KMS-11 (cell line): ENCODE results near the gene EXOC6B.

Experiments
- H2AFZ ChIP-seq: fragments of 200-600 bp; sonication (generic); 2 replicates; pipeline ENCODE4 v1.6.1; 2016; ENCODE audit warnings: antibody characterized with exemption, mixed run types, low read depth
- H3K27ac ChIP-seq: fragments of 200-600 bp; sonication (generic); 2 replicates; pipeline ENCODE4 v1.6.1; 2016; ENCODE audit warnings: mild to moderate bottlenecking, mixed run types
- H3K27me3 ChIP-seq: fragments of 200-600 bp; sonication (generic); 2 replicates; pipeline ENCODE4 v1.6.1; 2017; ENCODE audit warnings: mild to moderate bottlenecking, low read depth, mixed run types, moderate library complexity; ENCODE audit not compliant: insufficient read depth
- H3K36me3 ChIP-seq: fragments of 200-600 bp; sonication (generic); 2 replicates; pipeline ENCODE4 v1.6.1; 2017; ENCODE audit warnings: mild to moderate bottlenecking, mixed run types; ENCODE audit not compliant: insufficient read depth
- H3K4me1 ChIP-seq: fragments of 200-600 bp; sonication (generic); 2 replicates; pipeline ENCODE4 v1.6.1; 2016; ENCODE audit warnings: mild to moderate bottlenecking, low read depth, mixed run types; ENCODE audit not compliant: poor library complexity, severe bottlenecking
- H3K4me2 ChIP-seq: fragments of 200-600 bp; sonication (generic); 2 replicates; pipeline ENCODE4 v1.7.0; 2016; ENCODE audit warnings: mild to moderate bottlenecking, mixed run types
- H3K4me3 ChIP-seq: fragments of 200-600 bp; sonication (generic); IDR thresholded peaks from 2 replicates; pipeline ENCODE4 v1.6.1; 2017; ENCODE audit warnings: low read depth, low read length, mixed read lengths; ENCODE audit not compliant: insufficient read depth
- H3K79me2 ChIP-seq: fragments of 200-600 bp; sonication (generic); 2 replicates; pipeline ENCODE4 v1.6.1; 2016; ENCODE audit warnings: low read depth, mixed run types; ENCODE audit not compliant: insufficient read depth
- H3K9ac ChIP-seq: fragments of 200-600 bp; sonication (generic); 2 replicates; pipeline ENCODE4 v1.6.1; 2016; ENCODE audit warnings: mild to moderate bottlenecking, mixed run types
- H4K20me1 ChIP-seq: fragments of 200-600 bp; sonication (generic); 2 replicates; pipeline ENCODE4 v1.6.1; 2016; ENCODE audit warnings: mild to moderate bottlenecking, mixed run types; ENCODE audit not compliant: insufficient read depth
- TF ChIP-seq, protein P1 (sequence below): fragments of 200-600 bp; sonication (generic); conservative IDR thresholded peaks from 2 replicates; pipeline ENCODE4 v1.6.1; 2017; ENCODE audit warnings: low read depth, mild to moderate bottlenecking, antibody characterized with exemption, low read length, moderate library complexity, mixed read lengths

EXOC6B gene

DNA sequence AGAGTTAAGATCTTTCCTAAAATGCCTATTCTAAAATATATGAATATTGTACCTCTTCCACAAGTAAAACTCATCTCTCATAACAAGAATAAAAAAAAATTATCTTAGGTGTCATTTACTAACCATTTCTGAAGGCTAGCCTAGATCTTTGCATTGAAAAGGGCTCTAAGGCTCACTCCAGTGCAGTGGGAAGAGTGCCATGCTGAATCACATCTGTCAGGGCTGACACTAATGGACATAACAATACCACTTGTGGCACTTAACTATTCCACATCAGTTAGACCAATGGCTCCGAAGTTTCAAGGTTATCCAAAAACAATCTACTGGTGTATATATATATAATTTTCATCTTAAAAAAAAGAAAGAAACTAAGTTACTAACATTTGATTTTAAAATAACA is 130.2 kb downstream of the EXOC6B start:
- Histone ChIP-seq H3K4me3 (no peak overlapping the region), H3K4me1 (no peaks in the 10 kb centered on the region), H2AFZ (no peak overlapping the region), H4K20me1 (no peaks in the 10 kb centered on the region), H3K27me3 (no peaks in the 10 kb centered on the region), H3K9ac (no peak overlapping the region), H3K36me3 (no peaks in the 10 kb centered on the region), H3K4me2 (no peak overlapping the region), H3K27ac (no peak overlapping the region), H3K79me2 (no peaks in the 10 kb centered on the region)
- TF ChIP-seq, protein P1, sequence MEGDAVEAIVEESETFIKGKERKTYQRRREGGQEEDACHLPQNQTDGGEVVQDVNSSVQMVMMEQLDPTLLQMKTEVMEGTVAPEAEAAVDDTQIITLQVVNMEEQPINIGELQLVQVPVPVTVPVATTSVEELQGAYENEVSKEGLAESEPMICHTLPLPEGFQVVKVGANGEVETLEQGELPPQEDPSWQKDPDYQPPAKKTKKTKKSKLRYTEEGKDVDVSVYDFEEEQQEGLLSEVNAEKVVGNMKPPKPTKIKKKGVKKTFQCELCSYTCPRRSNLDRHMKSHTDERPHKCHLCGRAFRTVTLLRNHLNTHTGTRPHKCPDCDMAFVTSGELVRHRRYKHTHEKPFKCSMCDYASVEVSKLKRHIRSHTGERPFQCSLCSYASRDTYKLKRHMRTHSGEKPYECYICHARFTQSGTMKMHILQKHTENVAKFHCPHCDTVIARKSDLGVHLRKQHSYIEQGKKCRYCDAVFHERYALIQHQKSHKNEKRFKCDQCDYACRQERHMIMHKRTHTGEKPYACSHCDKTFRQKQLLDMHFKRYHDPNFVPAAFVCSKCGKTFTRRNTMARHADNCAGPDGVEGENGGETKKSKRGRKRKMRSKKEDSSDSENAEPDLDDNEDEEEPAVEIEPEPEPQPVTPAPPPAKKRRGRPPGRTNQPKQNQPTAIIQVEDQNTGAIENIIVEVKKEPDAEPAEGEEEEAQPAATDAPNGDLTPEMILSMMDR = no peak

DNA sequence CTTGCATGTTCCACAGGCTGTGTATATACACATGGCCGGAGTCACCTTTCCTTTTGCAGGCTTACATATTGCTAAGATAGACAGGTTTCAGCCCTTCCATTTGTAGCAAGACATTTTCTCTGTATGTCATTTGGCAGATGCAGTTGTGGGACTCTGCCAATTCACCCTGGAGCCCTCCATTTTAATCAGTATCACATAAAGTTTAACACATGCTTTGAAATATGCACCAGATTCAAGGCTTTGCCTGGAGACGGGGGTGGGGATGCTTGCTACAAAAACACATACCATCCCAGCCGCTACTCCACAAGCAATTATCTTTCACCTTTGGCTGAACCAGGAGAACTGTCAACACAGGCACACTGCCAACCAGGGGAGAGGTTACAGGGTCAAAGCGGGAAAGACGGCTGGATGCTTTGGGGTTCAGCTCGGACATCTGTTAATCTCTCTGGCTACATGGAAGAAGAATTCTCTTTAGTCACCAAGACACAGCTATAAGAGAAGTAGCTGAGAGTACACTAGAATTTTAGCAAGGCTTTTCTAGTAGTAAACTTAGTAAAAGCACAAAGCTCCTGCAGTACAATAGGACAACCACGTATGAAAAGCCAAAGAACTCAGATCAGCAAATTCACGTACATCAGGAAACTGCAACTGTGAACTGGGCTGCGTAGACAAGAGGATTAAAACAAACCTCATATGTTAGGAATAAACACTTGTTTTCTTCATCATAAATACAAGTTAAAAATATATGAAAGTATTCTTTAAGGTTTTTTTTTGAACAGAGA is 130.9 kb downstream of the EXOC6B start:
- Histone ChIP-seq H3K9ac (no peak overlapping the region), H3K27ac (no peak overlapping the region), H3K4me1 (no peaks in the 10 kb centered on the region), H3K4me2 (no peak overlapping the region), H2AFZ (no peak overlapping the region), H3K36me3 (no peaks in the 10 kb centered on the region), H3K27me3 (no peaks in the 10 kb centered on the region), H3K79me2 (no peaks in the 10 kb centered on the region), H4K20me1 (no peaks in the 10 kb centered on the region), H3K4me3 (no peak overlapping the region)
- TF ChIP-seq, protein P1 = no peak

DNA sequence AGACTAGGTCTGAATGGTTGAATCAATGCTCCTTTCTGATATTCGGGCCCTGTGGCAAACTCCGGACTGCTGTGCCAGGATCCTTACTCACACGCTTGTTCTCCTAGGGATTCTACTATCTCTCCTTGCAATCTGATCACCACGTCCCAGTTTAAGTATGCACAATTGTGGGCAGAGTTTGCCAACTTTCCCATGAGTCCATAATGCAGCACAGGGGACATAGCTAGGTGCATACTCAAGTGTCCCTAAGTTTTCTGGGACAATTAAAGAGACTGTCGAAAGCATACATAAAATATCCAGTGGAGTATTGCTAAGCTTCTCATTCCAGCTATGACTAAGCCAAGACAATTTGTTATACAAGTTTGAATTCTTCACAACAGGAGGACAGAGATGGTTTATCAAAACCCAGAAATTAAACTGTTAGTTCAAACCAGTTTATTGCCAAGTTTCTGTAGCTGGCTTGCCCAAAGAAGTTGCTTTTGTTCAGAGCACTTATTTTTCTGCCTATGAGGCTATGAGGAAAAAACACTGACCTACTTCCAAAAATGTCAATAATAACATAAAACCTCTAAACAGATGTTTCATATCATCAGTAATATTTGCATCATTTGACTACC is 136.1 kb downstream of the EXOC6B start:
- Histone ChIP-seq H3K4me2 (no peak overlapping the region), H3K27me3 (no peaks in the 10 kb centered on the region), H3K4me3 (no peak overlapping the region), H4K20me1 (no peaks in the 10 kb centered on the region), H3K4me1 (no peaks in the 10 kb centered on the region), H3K27ac (no peak overlapping the region), H3K36me3 (no peaks in the 10 kb centered on the region), H3K9ac (no peak overlapping the region), H3K79me2 (no peaks in the 10 kb centered on the region), H2AFZ (no peak overlapping the region)
- TF ChIP-seq, protein P1 = no peak

DNA sequence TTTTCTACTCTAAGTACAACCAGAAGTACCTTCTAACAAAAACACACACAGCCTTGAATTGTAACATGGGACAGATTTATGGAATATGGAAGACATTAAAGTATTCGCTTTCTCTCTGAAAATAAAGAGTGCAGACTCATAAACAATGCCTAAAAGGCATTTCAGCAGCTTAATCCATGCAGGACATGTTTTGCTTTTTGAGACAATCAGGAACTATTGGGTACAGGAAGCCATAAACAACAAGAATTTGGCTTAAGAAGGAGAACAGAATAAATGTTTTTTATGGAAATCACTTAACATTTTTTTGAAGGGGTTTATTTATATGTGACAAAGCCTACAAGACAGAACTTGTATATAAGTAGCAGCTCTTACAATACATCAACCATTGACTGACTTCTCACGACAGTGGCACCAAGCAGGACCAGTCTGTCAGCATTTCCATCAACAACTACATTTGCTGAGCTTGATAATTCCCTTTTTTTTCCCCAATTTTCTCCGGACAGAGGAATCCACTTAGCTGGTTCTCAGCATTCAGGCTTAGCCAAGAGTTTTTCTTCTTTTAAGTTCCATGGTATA is 140.1 kb downstream of the EXOC6B start:
- Histone ChIP-seq H2AFZ (no peak overlapping the region), H3K9ac (no peak overlapping the region), H3K27me3 (no peaks in the 10 kb centered on the region), H3K79me2 (no peaks in the 10 kb centered on the region), H3K4me2 (no peak overlapping the region), H3K4me3 (no peak overlapping the region), H3K27ac (no peak overlapping the region), H4K20me1 (no peaks in the 10 kb centered on the region), H3K36me3 (no peaks in the 10 kb centered on the region), H3K4me1 (no peaks in the 10 kb centered on the region)
- TF ChIP-seq, protein P1 = no peak
